ENCODE results near the gene FMN1. TPM values are rescaled to one million over a fixed set of nuclear protein-coding genes. Genes with fewer than 3 reads are reported as not detected.

Gene FMN1
- total RNA-seq, 4 donors from 2014 or later, result 5.1 to 13.3 (median 9.0) TPM

DNA sequence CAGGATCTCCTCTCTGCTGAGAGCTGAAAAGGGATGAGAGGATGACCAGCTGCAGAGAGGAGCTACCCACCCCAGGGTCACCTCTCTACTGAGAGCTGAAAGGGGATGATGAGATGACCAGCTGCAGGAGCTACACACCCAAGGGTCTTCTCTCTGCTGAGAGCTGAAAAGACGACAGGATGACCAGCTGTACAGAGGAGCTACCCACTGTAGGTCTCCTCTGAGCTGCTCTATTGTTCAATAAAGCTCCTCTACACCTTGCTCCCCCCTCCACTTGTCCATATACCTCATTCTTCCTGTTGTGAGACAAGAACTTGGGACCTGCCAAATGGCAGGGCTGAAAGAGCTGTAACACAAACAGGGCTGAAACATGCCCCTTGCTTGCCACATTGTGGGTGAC lies 149.9 kb downstream of the FMN1 start:
- WGBS, 2 donors (ENCODE audit: low coverage in 1 of 2), result no CpG with 5 or more reads among the region's 1 CpG
- H3K4me3 ChIP-seq, result no peak overlapping the region
- H3K27me3 ChIP-seq, result no peaks in the 10 kb centered on the region
- ATAC-seq, result no peak
- peaks cover 0 to 8% (median 0%) of the 10 kb centered on the region in 3 donors for H3K4me1 ChIP-seq
- peaks cover 0 to 10% (median 0%) of the 10 kb centered on the region in 3 donors for H3K9me3 ChIP-seq
- H3K27ac ChIP-seq, result no peak overlapping the region
- TF ChIP-seq POLR2A (IDR thresholded peaks at IDR 0.05) (no peak), EP300 (IDR thresholded peaks at IDR 0.05) (no peak), POLR2AphosphoS5 (IDR thresholded peaks at IDR 0.05) (no peak)
- TF ChIP-seq, protein P1, sequence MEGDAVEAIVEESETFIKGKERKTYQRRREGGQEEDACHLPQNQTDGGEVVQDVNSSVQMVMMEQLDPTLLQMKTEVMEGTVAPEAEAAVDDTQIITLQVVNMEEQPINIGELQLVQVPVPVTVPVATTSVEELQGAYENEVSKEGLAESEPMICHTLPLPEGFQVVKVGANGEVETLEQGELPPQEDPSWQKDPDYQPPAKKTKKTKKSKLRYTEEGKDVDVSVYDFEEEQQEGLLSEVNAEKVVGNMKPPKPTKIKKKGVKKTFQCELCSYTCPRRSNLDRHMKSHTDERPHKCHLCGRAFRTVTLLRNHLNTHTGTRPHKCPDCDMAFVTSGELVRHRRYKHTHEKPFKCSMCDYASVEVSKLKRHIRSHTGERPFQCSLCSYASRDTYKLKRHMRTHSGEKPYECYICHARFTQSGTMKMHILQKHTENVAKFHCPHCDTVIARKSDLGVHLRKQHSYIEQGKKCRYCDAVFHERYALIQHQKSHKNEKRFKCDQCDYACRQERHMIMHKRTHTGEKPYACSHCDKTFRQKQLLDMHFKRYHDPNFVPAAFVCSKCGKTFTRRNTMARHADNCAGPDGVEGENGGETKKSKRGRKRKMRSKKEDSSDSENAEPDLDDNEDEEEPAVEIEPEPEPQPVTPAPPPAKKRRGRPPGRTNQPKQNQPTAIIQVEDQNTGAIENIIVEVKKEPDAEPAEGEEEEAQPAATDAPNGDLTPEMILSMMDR (IDR thresholded peaks at IDR 0.05), result no peak
- H3K36me3 ChIP-seq, result no peaks in the 10 kb centered on the region

- TF ChIP-seq EP300 (IDR thresholded peaks at IDR 0.05), result no peak
- Histone ChIP-seq H3K36me3 (no peaks in the 10 kb centered on the region), H3K27me3 (no peaks in the 10 kb centered on the region), H3K4me1 (peaks cover 0 to 8% (median 0%) of the 10 kb centered on the region in 3 donors), H3K9me3 (peaks cover 0 to 10% (median 0%) of the 10 kb centered on the region in 3 donors), H3K27ac (no peak overlapping the region), H3K4me3 (no peak overlapping the region)
- ATAC-seq, result no peak
- WGBS, 2 donors (ENCODE audit: low coverage in 1 of 2), result no CpG with 5 or more reads among the region's 4 CpGs
Observed at GRCh38 chr15:33043636-33044035, 150.9 kb downstream of the FMN1 start.

DNA sequence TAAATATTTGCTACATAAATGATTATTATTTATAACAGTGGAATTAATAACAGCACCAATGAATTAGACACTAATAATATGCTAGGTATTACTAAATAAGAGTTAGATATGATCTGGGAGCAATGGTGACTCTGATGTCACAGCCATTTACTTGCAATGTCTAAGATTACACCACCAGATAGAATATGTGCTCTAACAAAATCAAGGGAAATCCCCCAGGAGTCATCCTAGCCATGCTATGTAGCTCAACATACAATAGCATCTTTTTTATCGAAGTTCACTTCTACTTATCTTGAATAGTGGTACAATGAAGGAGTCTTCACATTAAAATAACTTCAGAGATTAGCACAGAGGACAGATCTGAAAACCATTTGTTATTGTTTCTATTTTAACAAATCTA lies 154.0 kb downstream of the FMN1 start:
- WGBS, 2 donors (ENCODE audit: low coverage in 1 of 2), result 80 to 100% methylated on average over 1 of the region's 1 CpG
- peaks cover 0 to 10% (median 0%) of the 10 kb centered on the region in 3 donors for H3K9me3 ChIP-seq
- peaks cover 0 to 7% (median 0%) of the 10 kb centered on the region in 3 donors for H3K4me1 ChIP-seq
- H3K27me3 ChIP-seq, result no peaks in the 10 kb centered on the region
- H3K4me3 ChIP-seq, result no peak overlapping the region
- no peak overlapping the region for H3K27ac ChIP-seq
- no peak for ATAC-seq
- TF ChIP-seq, protein P1 (IDR thresholded peaks at IDR 0.05), result no peak
- no peak for TF ChIP-seq POLR2AphosphoS5 (IDR thresholded peaks at IDR 0.05)
- TF ChIP-seq POLR2A (IDR thresholded peaks at IDR 0.05), result no peak
- TF ChIP-seq EP300 (IDR thresholded peaks at IDR 0.05), result no peak
- no peaks in the 10 kb centered on the region for H3K36me3 ChIP-seq

DNA sequence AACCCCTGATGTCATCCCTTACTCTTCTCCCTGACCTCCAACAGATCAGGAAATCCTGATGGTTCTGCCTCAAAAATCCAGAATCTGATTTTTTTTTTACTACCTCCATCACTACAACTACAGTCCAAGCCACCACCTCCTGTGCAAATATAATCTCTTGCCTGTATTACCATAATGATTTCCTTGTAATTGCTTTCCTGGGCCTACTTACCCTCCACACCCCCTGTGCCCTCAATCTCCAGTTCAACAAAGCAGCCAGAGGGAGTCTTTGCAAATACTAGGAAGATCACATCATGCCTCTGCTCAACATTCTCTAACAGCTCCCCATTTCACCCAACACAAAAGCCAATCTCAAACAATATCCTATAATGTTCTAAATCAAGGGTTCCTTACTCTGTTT lies 159.9 kb downstream of the FMN1 start:
- TF ChIP-seq, protein P1 (IDR thresholded peaks at IDR 0.05), result no peak
- no peak for TF ChIP-seq POLR2AphosphoS5 (IDR thresholded peaks at IDR 0.05)
- TF ChIP-seq EP300 (IDR thresholded peaks at IDR 0.05), result no peak
- TF ChIP-seq POLR2A (IDR thresholded peaks at IDR 0.05), result no peak
- H3K36me3 ChIP-seq, result no peaks in the 10 kb centered on the region

GRCh38 chr15:33032053-33032452 lies 162.5 kb downstream of the FMN1 start:
- Histone ChIP-seq H3K27ac (no peak overlapping the region), H3K36me3 (no peaks in the 10 kb centered on the region), H3K4me3 (no peak overlapping the region), H3K27me3 (no peaks in the 10 kb centered on the region), H3K4me1 (no peaks in the 10 kb centered on the region), H3K9me3 (no peaks in the 10 kb centered on the region)
- ATAC-seq, result no peak
- TF ChIP-seq EP300 (IDR thresholded peaks at IDR 0.05) (no peak), POLR2A (IDR thresholded peaks at IDR 0.05) (no peak), POLR2AphosphoS5 (IDR thresholded peaks at IDR 0.05) (no peak)
- TF ChIP-seq, protein P1 (IDR thresholded peaks at IDR 0.05), result no peak
- WGBS, 2 donors (ENCODE audit: low coverage in 1 of 2), result 65 to 84% methylated on average over 4 of the region's 4 CpGs

More for the DNA sequence above, 159.9 kb downstream of the FMN1 start:
- H3K27me3 ChIP-seq, result no peaks in the 10 kb centered on the region
- no peaks in the 10 kb centered on the region for H3K4me1 ChIP-seq
- H3K4me3 ChIP-seq, result no peak overlapping the region
- no peak for ATAC-seq
- H3K9me3 ChIP-seq, result no peaks in the 10 kb centered on the region
- H3K27ac ChIP-seq, result no peak overlapping the region
